GM18520 (cell line): Measurements from ENCODE around the gene MRPL42.
A peak's percentile ranks its signal among the peaks of the same experiment; 100 is the strongest.
"Not testable (repeated sequence)": the region's sequence is repeated elsewhere in the genome, so short reads cannot be mapped to it uniquely, and the experiment has no call there.

Experiments
- ATAC-seq: cut with Tn5 transposase; IDR thresholded peaks from one replicate; pipeline ENCODE4 v1.9.1; 2021; ENCODE audit not compliant: unreplicated experiment

Gene MRPL42

DNA sequence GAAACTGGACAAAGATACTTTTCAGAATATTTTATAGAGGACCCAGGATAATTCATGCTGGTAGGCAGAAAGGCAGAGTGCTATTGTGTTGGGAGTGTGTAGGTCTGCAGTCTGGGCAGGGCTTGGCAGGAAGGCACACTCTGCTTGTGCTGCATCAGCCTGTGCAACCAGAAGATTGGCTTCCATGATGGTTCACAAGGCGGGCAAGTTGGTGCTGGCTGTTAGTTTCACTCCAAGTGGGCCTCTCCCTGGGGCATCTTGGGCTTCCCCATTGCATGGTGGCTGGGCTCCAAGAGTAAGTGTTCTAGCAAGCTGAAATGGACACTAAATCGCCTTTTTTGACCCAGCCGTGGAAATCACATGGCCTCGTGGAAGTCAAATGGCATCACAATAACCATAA, 23.7 kb upstream of the MRPL42 start:
- no peak for ATAC-seq

DNA sequence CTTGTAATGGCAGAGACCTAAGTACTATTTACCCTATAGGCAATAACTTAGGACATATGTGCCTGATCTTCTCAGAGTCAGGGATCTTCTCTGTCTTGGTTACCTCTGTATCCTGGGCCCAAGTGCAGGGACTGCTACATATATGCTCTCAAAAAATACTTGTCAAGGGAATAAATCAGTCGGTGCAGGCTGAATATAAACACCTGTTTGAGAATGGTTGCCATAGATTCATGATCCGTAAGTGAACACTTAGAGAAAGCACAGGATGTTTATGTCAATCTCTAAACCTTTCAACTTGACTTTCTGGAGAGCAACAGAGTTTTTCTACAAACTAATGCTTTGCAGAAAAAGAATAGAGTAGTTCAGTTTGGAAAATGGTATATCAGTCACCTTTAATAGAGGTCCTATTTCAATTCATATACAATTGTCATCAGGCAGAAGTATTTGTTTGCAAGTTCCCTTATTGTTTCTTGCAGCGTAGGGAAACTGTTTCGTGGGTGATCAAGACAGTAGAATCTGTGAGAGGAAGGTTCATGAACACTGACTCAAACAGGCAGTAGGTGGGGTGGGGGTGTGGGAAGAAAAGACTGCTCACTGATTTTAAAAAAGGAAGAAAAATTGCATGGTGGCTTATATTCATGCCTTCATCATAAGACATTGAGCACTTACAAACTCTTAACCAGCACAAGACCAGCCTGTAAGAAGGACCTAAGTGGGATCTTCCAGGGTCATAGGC, 19.6 kb upstream of the MRPL42 start:
- no peak for ATAC-seq

DNA sequence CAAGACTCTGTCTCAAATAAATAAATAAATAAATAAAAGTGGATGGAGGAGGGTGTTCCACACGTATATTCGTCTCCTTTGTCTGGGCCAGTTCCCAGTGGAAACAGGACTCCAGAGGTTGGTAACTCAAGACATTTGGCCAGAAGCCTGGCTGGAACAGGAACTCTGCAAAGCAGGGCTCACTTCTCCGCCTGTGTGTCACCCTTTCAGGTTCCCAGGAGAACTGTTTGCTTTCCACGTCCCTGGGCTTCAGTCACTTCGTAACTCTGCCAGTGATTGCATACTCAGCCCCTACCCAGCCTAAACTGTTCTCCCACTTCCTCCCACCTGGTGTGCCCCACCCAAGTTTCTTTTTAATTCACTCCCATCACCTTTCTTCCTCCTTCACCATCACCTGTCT, 18.5 kb upstream of the MRPL42 start:
- ATAC-seq = no peak

DNA sequence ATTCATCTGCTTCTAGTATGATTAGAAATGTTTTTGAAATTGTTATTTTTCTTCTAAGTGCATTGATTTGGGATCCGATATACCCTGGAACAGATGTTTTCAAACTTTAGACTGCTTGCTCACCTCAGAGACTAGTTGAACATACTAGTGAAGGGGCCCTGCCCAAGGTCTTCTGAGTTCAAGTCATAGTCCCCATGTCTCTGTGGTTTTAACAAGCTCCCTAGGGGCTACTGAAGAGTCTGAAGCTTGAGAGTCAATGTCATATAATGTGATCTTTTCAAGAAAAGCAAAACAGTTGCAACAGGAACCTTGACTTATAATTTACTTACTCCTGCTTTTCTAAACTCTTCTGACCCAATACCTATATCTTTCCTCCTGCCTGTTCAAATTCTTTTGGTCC, 18.0 kb upstream of the MRPL42 start:
- peak; percentile 50 for ATAC-seq

DNA sequence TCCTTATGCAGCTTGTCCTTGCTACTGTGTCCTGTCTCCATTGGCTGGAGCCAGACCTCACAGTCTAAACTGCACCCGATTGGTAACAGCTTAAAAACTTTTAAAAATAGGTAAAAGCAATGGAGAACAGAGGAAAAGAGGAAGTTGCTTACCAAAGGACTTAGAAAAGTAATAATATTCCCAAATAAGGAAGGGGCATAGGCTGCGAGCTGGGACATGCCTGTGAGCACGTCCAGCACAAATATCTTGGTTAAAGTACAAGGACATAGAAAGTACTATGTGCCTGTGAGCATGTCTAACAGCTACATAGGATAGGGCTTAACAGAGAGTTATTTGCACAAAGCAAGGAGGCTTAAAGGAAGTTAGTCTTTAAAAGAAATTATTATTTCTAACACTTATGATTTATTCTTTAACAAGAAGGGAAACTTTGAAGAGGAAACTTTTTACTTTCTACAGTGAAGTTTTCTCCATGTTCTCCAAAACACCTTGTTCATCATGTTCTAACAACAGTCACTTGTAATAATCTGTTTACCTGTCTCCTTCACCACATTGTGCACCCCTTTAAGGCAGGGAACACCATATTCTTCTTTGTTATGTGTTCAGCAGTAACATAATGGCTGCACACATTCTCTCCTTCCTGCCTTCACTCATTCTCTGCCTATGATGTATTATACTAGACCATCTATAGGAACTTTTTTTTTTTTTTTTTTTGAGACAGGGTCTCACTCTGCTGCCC, 15.7 kb upstream of the MRPL42 start:
- no peak for ATAC-seq

DNA sequence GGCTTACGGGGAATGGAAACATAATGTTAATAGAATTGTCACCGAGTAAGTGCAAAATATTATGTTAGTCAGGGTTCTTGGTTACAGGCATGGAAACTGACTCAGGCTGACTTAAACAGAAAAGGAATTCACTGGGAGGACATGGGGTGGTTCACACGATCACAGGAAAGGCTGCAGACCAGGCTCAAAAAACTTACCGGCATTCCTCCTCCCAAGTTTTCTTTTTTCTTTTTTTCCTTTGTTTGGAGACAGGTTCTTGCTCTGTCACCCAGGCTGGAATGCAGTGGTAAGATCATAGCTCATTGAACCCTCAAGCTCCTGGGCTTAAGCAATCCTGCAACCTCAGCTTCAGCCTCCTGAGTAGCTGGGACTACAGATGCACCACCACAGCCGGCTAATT, 13.7 kb upstream of the MRPL42 start:
- ATAC-seq = no peak

DNA sequence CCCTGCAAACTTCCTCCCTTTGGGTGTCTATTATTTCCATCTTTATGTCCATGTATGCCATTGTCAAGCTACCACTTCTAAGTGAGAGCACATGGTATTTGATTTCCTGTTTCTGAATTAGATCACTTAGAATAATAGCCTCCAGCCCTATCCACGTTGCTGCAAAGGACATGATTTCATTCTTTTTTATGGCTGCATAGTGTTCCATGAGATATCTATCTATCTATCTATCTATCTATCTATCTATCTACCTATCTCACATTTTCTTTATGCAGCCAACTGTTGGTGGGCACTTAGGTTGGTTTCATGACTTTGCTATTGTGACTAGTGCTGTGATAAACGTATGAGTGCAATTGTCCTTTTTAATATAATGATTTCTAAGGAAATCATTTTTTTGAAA, 11.2 kb upstream of the MRPL42 start:
- ATAC-seq = no peak

DNA sequence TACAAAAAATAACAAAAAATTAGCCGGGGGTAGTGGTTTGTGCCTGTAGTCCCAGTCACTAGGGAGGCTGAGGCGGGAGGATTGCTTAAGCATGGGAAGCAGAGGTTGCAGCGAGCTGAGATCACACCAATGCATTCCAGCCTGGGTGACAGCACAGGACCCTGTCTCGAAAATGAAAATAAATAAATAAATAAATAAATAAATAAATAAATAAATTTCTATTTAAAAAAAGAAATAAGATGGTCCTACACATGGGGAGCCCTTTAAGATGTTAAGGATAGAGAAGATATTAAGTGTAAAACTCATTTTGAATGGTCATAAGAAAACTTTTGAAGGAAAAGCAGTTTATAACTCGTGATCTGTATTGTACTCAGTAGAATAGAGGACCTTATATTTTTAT, 8.2 kb upstream of the MRPL42 start:
- ATAC-seq = no peak

DNA sequence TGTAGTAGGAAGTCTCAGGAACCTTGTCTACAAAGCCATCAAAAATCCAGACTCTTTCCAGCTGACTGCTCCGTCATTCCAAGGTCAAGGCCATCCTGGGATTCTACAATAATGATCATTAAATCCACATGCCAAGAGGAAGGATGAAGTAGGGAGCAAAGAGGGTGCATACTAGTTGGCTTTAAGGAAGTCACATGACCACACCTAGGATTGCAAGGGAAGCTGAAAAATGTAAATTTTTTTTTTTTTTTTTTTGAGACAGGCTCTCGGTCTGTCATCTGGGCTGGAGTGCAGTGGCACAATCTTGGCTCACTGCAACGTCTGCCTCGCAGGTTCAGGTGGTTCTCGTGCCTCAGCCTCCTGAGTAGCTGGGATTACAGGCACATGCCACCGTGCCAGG, 7.3 kb upstream of the MRPL42 start:
- ATAC-seq = no peak

DNA sequence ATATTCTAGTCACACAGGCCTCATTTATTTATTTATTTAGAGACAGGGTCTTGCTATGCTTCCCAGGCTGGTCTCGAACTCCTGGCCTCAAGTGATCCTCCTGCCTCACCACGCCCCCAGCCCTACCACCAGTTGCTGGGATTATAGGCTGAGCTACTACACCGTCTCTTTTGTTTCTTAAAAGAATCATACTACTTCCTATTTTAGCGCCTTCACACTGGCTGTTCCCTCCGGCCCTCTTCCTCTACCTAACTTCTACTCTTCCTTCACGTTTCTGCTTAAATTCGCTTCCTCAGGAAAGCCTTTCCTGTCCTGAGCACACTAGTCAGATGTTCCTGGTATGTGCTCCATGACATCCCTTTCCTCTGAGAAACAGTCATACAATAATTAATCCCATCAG, 6.4 kb upstream of the MRPL42 start:
- no peak for ATAC-seq

DNA sequence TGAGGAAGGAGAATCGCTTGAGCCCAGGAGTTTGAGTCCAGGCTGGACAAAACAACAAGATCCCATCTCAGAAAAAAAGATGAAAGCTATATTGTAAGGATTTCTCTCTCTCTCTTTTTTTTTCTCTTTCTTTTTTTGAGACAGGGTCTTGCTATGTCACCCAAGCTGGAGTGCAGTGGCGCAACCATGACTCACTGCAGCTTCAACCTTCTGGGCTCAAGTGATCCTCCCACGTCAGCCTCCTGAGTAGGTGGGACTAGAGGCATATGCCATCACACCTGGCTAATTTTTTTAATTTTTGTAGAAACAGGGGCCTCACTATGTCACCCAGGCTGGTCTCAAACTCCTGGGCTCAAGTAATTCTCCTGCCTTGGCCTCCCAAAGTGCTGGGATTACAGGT, 5.8 kb upstream of the MRPL42 start:
- no peak for ATAC-seq

DNA sequence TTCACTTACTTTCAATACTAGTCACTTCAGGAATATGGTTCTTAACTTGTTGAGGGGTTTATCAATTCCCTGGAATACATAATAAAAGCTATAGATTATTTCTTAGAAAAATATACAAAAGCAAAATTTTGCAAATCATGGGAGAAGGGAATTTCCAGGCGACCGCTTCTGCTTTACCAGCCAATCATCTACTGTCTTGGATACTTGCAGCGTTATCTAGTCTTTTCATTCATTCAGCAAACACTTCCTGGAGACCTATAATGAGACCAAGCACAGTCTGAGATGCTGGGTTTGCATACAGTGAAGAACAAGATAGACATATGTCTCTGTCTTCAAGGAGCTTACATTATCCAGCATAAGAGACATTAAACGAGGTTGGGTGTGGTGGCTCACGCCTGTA, 1.5 kb upstream of the MRPL42 start:
- no peak for ATAC-seq

DNA sequence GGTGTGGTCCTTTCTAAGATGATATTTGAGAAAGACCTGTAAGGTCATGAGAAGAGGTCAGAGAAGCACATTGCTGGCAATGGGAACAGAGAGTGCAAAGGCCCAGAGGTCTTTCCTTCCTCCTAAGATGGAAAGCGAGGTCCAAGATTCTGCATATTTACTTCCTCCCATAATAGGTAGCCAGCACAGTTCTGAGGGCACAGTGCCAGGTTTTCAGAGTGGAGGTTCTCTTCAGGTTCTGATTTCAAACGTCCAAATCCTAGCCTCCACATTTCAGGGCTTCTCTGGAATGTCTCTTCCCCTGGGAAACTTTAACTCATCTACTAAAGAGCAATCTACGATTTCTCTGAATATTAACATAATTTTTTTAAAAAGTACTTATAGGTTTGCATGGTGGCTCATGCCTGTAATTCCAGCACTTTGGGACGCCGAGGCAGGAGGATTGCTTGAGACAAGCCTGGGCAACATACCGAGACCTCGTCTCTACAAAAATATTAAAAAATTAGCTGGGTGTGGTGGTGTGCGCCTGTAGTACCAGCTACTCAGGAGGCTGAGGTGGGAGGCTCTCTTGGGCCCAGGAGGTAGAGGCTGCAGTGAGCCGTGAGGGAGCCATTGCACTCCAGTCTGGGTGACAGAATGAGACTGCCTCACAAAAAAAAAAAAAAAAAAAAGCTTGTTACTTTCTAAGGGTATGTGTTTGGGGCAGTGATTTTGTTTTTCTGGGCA, 526 bp upstream of the MRPL42 start:
- ATAC-seq = no peak

DNA sequence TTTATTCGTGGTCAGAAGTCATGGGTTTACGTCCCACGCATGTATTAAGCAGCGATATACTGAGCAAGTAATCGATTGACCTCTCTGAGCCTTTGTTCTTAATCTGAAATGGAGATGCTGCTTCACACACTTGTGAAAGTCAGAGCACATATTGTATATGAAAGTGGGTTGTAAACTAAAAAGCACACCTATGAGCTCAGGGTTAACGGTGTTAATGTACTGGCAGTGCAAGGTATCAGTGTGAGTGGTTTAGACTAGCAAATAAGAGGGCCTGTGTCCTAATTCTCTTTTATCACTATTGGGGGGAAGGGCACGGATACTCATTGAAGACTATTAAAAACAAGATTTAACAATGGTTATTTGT, 676 bp downstream of the MRPL42 start:
- peak; percentile 9 for ATAC-seq

DNA sequence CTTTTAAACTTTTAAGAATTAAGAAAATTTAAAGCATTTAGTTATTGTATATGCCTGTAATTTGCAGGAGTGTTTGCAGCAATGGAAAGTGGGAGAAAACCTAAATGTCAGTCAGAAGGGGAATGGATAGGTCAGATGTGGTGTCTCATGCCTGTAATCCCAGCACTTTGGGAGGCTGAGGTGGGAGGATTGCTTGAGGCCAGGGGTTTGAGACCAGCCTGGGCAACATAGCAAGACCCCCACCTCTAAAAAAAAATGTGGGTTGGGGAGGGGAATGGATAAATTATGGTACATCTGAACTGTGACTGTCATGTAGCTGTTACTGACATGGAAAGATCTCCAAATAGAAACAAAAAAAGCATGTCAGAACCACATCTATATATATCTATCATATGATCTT, 2.1 kb downstream of the MRPL42 start:
- no peak for ATAC-seq

DNA sequence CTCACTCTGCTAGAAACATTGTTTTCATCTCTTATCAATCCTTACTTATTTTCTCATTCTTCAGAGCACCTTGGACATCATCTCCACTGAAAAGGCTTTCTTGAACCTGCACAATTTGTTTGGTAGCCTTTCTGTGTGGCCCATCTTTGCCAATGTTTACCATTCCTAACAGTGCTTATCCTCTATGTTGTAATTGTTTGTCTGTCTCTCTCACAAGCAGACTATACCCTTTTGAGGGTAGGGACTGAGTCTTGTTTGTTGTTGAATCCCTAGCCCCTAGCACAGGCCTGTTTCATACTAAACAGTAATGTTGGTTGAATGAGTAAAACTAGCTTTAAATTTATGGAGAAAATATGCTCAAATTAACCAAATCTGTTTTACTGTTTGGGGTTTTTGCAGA, 9.2 kb downstream of the MRPL42 start:
- ATAC-seq = no peak

DNA sequence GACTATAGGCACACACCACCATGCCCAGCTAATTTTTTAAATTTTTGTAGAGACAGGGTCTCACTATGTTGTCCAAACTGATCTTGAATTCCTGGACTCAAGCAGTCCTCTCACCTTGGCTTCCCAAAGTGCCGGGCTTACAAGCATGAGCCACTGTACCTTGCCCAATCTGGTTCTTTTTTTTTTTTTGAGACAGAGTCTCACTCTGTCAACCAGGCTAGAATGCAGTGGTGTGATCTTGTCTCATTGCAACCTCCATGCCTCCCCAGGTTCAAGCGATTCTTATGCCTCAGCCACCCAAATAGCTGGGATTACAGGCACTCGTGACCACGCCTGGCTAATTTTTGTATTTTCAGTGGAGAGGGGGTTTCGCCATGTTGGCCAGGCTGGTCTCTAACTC, 15.4 kb downstream of the MRPL42 start:
- ATAC-seq = no peak

DNA sequence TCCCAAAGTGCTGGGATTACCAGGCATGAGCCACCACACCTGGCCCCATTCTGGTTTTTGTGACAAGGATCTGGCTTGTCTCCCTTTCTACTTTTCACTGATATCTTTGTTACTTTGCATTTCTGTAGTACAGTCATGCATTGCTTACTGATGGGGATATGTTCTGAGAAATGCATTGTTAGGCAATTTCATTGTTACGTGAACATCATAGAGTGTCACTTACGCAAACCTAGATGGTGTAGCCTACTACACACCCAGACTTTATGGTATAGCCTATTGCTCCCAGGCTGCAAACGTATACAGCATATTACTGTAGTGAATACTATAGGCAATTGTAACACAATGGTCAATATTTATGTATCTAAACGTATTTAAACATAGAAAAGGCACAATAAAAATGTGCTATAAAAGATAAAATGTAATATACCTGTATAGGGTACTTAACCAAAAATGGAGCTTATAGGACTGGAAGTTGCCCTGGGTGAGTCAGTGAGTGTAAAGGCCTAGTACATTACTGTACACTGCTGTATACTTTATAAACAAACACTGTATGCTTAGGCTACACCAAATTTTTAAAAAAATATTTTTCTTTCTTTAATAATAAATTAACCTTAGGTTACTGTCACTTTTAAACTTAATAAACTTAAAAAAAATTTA, 16.0 kb downstream of the MRPL42 start:
- ATAC-seq = no peak

DNA sequence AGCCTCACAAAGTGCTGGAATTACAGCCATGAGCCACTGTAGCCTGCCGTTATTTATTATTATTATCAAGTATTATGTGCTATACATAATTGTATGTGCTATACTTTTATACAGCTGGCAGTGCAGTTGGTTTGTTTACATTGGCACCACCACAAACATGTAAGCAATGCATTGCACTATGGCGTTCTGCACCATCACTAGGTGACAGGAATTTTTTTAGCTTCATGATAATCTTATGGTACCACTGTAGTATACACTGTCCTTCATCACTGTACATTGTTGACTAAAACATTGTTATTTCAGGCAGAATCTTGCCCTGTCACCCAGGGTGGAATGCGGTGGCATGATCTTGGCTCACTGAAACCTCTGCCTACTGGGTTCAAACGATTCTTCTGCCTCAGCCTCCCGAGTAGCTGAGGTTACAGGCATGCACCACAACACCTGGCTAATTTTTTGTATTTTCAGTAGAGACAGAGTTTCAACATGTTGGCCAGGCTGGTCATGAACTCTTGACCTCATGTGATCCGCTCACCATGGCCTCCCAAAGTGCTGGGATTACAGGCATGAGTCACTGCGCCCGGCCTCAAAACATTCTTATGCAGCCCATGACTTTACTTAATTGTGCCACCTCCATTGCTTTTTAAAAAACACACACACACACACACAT, 17.1 kb downstream of the MRPL42 start:
- no peak for ATAC-seq

DNA sequence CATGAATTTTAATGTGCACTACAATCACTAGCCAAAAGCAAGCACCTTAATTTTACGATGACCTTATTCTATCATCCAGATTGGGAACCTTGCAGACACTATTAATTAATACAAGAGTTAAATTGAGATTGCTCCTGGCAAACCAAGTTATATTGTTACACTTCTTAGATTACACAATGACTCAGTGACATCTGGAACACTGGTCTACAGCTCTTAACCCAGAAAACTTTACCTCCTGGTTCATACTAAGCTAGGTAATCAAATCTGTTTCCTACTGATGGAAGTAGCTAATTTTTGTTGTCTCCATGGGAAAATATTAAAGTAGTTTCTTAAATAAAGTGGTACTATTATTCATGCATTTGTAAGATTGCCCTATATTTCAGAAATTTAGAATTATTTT, 25.5 kb downstream of the MRPL42 start:
- not testable (repeated sequence) for ATAC-seq

DNA sequence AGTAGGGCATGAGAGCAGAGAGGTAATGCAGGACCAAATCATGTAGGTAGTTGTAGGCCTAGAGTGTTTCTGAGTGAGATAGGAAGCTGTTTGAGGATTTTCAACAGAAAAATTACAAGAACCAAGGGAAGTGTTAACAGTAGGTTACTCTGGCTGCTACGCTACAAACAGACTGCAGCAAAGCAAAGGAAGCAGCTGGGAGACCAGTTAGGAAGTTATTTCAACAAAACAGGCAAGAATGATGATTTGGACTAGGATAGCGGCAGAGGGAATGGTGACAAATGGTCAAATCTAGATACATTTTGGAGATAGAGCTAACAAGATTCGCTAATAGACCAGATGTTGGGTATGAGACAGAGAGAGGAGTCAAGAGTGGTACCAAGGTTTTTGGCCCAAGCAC, 26.8 kb downstream of the MRPL42 start:
- no peak for ATAC-seq
